Adrenal gland (tissue), 12 donors: ENCODE results near the gene ZIC2. TPM values are rescaled to one million over a fixed set of nuclear protein-coding genes. Genes with fewer than 3 reads are reported as not detected.

Experiments
- DNase-seq, 7 donors: peaks; one replicate each; pipeline ENCODE4 v3.0.0-alpha.2; 2019 to 2020
- H3K27ac ChIP-seq, 5 donors: fragments of 200-600 bp; sonication (generic) in 4 of 5; 1 replicate in 3 of 5; 2 replicates in 2 of 5; pipeline versions ENCODE4 v1.5.1 to v1.8.0; 2016 to 2020; ENCODE audit warnings: mild to moderate bottlenecking in 1 of 5
- H3K27me3 ChIP-seq: fragments of 200-600 bp; 2 replicates; pipeline ENCODE4 v1.8.0; 2021
- H3K36me3 ChIP-seq, 2 donors: fragments of 200-600 bp; replicated peaks in 1 of 2; 1 replicate in 1 of 2; 2 replicates in 1 of 2; pipeline versions ENCODE4 v1.5.1 to v1.8.0; 2018 to 2022
- H3K4me1 ChIP-seq, 2 donors: fragments of 200-600 bp; replicated peaks in 1 of 2; 1 replicate in 1 of 2; 2 replicates in 1 of 2; pipeline versions ENCODE4 v1.5.1 to v1.8.0; 2018 to 2021
- H3K4me3 ChIP-seq, 4 donors: fragments of 200-600 bp; sonication (generic) in 3 of 4; one replicate each; pipeline ENCODE4 v1.5.1; 2016 to 2018
- H3K9me3 ChIP-seq, 3 donors: fragments of 200-600 bp; sonication (generic) in 1 of 3; replicated peaks in 1 of 3; 1 replicate in 2 of 3; 2 replicates in 1 of 3; pipeline versions ENCODE4 v1.5.1 to v1.8.0; 2016 to 2021
- POLR2A ChIP-seq, 2 donors: fragments of 450-650 bp; IDR thresholded peaks; one replicate each; pipeline ENCODE4 v1.6.1; 2017; ENCODE audit warnings: antibody characterized with exemption in 2 of 2, mild to moderate bottlenecking in 2 of 2, moderate library complexity in 1 of 2
- WGBS, 4 donors: extraction: QIAGEN DNeasy Blood & Tissue Kit in 2 of 4; methylation state at CpG; one replicate each; pipeline versions ENCODE4 v1.1.5 to v1.1.7; 2013 to 2017; 5-methylcytosine and 5-hydroxymethylcytosine counted together
- intact Hi-C, 2 donors: fragments of 100-400 bp; cut with DNase I; formaldehyde crosslinking; loops; one replicate each; pipeline versions ENCODE4 v1.14.1 to v1.15.0; 2022 to 2023
- polyA plus RNA-seq, 3 donors: library from polyadenylated mRNA; stranded (reverse); fragments of 200-250 nt in 2 of 3; fragments of 350-450 nt in 1 of 3; fragmentation: Illumina TruSeq in 1 of 3; extraction: RNeasy Lipid Tissue Mini Kit (QIAGEN cat#74804) in 1 of 3; gene quantifications; one replicate each; pipeline ENCODE4 v1.2.3, GENCODE V29; 2013 to 2014
- total RNA-seq, 9 donors: library from RNA; depleted of rRNA in 4 of 9; stranded (reverse); fragments of >200 nt in 4 of 9; fragments of 120-200 nt in 1 of 9; fragmentation: NEBNext Ultra II Directional in 1 of 9; extraction: Animal tissue kit (Norgen Biotek cat#: 25700) in 1 of 9; gene quantifications; one replicate each; pipeline versions ENCODE4 v1.1.0 to v1.2.4, GENCODE V29; 2013 to 2023
- TF ChIP-seq, protein P1 (sequence below), 6 experiments: fragments of 450-650 bp in 4 of 6; fragments of 200-600 bp in 2 of 6; sonication (generic) in 1 of 6; IDR thresholded peaks; 1 replicate in 5 of 6; 2 replicates in 1 of 6; pipeline versions ENCODE4 v1.5.1 to v1.8.0; 2016 to 2021; ENCODE audit warnings: antibody characterized with exemption in 6 of 6, mild to moderate bottlenecking in 2 of 6, moderate library complexity in 1 of 6
- donor health status: healthy with polysubstance abuse.
- donor health status: Bipolar disorder and iron deficiency.
- donor health status: DM: yes; HTN: yes; CAD: no.
- donor health status: DM: no; HTN: no; CAD: no.
- donor health status: DM: no; HTN: no; CAD: no.
- donor health status: DM: yes; HTN: yes; CAD: no.

Gene ZIC2
- total and polyA plus RNA-seq, 12 donors = 0.43 to 0.46 TPM; not detected in 10

DNA sequence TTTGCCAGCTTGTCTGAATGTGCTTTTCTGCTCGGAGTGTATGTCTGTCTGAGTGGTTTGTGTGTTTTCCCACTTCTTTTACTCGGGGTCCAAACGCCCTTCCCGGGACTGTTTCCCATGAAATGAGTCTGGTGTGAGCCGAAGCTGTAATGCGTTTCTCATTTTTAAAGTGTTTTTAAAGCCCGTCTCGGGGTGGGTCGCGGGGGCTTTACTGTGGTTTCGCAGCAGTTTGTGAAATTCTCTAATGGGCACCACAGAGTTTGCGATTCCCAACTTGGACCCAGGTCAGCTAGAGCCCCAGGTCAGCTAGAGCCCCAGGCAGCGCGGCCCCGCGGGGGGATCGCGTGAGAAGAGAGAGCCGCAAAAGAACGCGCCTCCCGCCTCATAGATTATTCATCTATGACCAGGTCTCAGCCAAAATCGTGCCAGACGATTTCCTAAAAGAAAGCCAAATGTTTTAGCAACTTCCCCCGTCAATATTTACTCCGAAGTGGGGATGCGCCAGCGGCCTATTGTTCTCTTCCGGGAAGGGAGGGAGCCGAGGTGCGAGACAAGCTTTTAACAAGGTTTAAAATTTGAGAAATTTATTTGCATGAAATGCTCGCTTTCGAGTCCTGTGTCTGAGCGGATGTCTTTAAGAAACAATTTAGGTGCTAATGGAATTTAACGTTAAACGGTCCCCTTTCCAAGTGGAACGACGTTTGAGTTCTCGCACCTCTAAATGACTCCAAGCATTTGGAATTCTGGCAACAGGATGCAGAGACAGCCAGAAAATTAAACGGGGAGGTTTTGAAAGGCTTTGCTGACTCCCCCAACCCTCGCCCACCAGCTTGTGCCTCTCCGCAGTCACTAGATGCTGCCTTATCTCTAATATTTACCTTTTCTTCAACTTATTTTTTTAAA lies 2.2 kb downstream of the ZIC2 start:
- Histone ChIP-seq H3K4me1 (peaks cover 19 to 27% of the 10 kb centered on the region in 2 donors), H3K27me3 (peaks cover 89% of the 10 kb centered on the region), H3K36me3 (no peaks in the 10 kb centered on the region), H3K9me3 (no peaks in the 10 kb centered on the region), H3K4me3 (no peak overlapping the region), H3K27ac (no peak overlapping the region)
- 13 to 17% (median 14%) methylated on average over 42 of the region's 42 CpGs for WGBS, 4 donors
- intact Hi-C loops = no loop called here
- TF ChIP-seq, protein P1, sequence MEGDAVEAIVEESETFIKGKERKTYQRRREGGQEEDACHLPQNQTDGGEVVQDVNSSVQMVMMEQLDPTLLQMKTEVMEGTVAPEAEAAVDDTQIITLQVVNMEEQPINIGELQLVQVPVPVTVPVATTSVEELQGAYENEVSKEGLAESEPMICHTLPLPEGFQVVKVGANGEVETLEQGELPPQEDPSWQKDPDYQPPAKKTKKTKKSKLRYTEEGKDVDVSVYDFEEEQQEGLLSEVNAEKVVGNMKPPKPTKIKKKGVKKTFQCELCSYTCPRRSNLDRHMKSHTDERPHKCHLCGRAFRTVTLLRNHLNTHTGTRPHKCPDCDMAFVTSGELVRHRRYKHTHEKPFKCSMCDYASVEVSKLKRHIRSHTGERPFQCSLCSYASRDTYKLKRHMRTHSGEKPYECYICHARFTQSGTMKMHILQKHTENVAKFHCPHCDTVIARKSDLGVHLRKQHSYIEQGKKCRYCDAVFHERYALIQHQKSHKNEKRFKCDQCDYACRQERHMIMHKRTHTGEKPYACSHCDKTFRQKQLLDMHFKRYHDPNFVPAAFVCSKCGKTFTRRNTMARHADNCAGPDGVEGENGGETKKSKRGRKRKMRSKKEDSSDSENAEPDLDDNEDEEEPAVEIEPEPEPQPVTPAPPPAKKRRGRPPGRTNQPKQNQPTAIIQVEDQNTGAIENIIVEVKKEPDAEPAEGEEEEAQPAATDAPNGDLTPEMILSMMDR (IDR thresholded peaks at IDR 0.05) = no peak
- TF ChIP-seq POLR2A (IDR thresholded peaks at IDR 0.05) = no peak
- DNase-seq = no peak

DNA sequence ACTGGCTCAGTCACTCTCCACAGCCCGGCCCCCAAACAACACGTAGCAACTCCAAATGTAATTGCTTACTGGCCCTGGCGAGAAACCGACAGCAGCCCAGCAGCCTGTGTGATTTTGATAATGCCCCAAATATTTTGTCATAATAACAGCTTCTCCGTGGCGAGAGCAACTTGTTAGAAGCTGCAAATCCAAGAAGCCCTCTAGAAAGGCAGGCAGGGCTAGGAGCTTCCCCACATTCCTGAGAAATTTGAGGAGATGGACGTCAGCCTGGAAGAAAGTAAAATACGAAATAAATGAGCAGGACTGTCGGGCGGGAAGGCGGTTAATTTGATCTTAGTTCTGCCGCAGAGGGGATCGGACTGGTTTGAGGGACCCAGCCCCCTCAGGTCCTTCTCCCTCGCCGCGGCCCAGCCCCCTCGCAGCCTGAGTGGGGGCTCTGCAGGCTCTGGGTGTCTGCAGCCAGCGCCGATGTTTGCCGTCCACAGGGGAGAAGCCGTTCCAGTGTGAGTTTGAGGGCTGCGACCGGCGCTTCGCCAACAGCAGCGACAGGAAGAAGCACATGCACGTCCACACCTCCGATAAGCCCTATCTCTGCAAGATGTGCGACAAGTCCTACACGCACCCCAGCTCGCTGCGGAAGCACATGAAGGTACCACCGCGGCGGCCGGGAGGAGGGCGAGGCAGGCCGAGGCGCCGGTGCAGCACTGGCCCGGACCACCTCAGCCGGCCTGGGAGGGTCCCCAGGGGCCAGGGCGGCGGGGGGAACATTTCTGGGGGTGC lies 3.1 kb downstream of the ZIC2 start:
- Histone ChIP-seq H3K4me3 (no peak overlapping the region), H3K27ac (no peak overlapping the region), H3K27me3 (peaks cover 89% of the 10 kb centered on the region), H3K9me3 (no peaks in the 10 kb centered on the region), H3K4me1 (peaks cover 19 to 24% of the 10 kb centered on the region in 2 donors), H3K36me3 (no peaks in the 10 kb centered on the region)
- TF ChIP-seq, protein P1 (IDR thresholded peaks at IDR 0.05) = no peak
- no peak for TF ChIP-seq POLR2A (IDR thresholded peaks at IDR 0.05)
- WGBS, 4 donors = 12 to 17% (median 14%) methylated on average over 19 to 44 of the region's 44 CpGs
- DNase-seq = no peak
- intact Hi-C loops = no loop called here

DNA sequence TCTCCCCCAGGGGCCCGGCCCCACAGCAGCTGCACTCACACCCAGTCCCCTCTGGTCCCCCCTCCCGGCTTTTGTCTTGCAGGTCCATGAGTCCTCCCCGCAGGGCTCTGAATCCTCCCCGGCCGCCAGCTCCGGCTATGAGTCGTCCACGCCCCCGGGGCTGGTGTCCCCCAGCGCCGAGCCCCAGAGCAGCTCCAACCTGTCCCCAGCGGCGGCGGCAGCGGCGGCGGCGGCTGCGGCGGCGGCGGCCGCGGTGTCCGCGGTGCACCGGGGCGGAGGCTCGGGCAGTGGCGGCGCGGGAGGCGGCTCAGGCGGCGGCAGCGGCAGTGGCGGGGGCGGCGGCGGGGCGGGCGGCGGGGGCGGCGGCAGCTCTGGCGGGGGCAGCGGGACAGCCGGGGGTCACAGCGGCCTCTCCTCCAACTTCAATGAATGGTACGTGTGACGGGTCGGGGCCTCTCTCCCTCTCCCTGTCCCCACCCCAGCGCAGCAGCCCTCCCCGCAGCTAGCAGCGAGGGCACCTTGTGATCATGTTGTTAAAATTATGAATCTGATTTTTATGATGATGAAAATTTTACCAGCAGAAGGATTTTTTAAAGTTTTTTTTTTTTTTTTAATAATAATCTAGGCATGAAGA lies 3.8 kb downstream of the ZIC2 start:
- intact Hi-C loops = no loop called here
- H3K27me3 ChIP-seq = peaks cover 89% of the 10 kb centered on the region
- H3K4me1 ChIP-seq = peaks cover 12 to 17% of the 10 kb centered on the region in 2 donors
- no peaks in the 10 kb centered on the region for H3K36me3 ChIP-seq
- DNase-seq = no peak
- no peaks in the 10 kb centered on the region for H3K9me3 ChIP-seq
- no peak overlapping the region for H3K4me3 ChIP-seq
- TF ChIP-seq, protein P1 (IDR thresholded peaks at IDR 0.05) = no peak
- no peak for TF ChIP-seq POLR2A (IDR thresholded peaks at IDR 0.05)
- 6 to 22% (median 11%) methylated on average over 11 to 55 of the region's 55 CpGs for WGBS, 4 donors
- H3K27ac ChIP-seq = no peak overlapping the region
